ENCODE data around the gene CBLC. TPM values are rescaled to one million over a fixed set of nuclear protein-coding genes. Genes with fewer than 3 reads are reported as not detected.

CBLC gene
- total and polyA plus RNA-seq, 2 of the 4 experiments (the other 2 are of a cell fraction) = not detected

- H3K9me3 ChIP-seq (ENCODE audit: control insufficient read depth, insufficient read depth, low read length) = no peaks in the 10 kb centered on the region
- no TSS peak for BruUV-seq (replicated peaks)
- H2BK15ac ChIP-seq (ENCODE audit: low read depth, low read length) = no peak overlapping the region
- no peak overlapping the region for H2AFZ ChIP-seq (replicated peaks; ENCODE audit: low read length, poor library complexity)
- no peaks in the 10 kb centered on the region for H3K9me1 ChIP-seq (ENCODE audit: insufficient read depth, low read length)
- H3K4ac ChIP-seq (ENCODE audit: low read depth, low read length) = no peak overlapping the region
- CTCF ChIA-PET = interaction anchor here (1.3 kb wide), 1 partner anchor 97 kb away, joined by 5 read pairs; no protein-coding TSS in a partner anchor
- H3K4me2 ChIP-seq (ENCODE audit: low read depth, low read length) = no peak overlapping the region
- H2AK5ac ChIP-seq (ENCODE audit: low read depth, low read length) = no peak overlapping the region
- WGBS, 2 experiments (ENCODE audit: extremely low coverage in 2 of 2, insufficient read length in 1 of 2) = 100% methylated on average over 1 of the region's 15 CpGs; no CpG with 5 or more reads in 1 of the 2 experiments
- in situ Hi-C loops (cut with MboI; ENCODE audit: low sequenced_read_pairs) = loop anchor here (25.0 kb wide), 1 partner anchor 224 kb away; no protein-coding TSS in a partner anchor
- TF ChIP-seq SMC3 (IDR thresholded peaks at IDR 0.05; ENCODE audit: low read depth, low read length) (no peak), MAZ (IDR thresholded peaks at IDR 0.05; ENCODE audit: borderline replicate concordance, low read depth, low read length) (no peak), RFX5 (IDR thresholded peaks at IDR 0.05; ENCODE audit: low read depth, low read length) (no peak), CEBPB (IDR thresholded peaks at IDR 0.05; ENCODE audit: low read depth, low read length) (no peak)
- no peak overlapping the region for H3K4me3 ChIP-seq (ENCODE audit: insufficient read depth, low read depth, low read length)
- no peaks in the 10 kb centered on the region for H3K36me3 ChIP-seq (ENCODE audit: control insufficient read depth, insufficient read depth, low read length)
- H4K8ac ChIP-seq (ENCODE audit: low read depth in 2 of 2, low read length in 2 of 2) = no peak overlapping the region
- no peak overlapping the region for H3K27ac ChIP-seq (ENCODE audit: insufficient read depth, low read length)
- H3K18ac ChIP-seq (ENCODE audit: low read depth, low read length) = no peak overlapping the region
- ATAC-seq (ENCODE audit: low read depth) (no peak), DNase-seq (no peak)
- no peaks in the 10 kb centered on the region for H3K27me3 ChIP-seq (ENCODE audit: control insufficient read depth, insufficient read depth, low read length)
- H2AK9ac ChIP-seq (replicated peaks; ENCODE audit: low read depth, low read length, poor library complexity) = no peak overlapping the region
- intact Hi-C loops (cut with micrococcal nuclease) = no loop called here
- no peaks in the 10 kb centered on the region for H3K4me1 ChIP-seq (ENCODE audit: control insufficient read depth, insufficient read depth, low read length)
- dilution Hi-C loops (cut with HindIII; ENCODE audit: low sequenced_read_pairs, unreplicated experiment) = no loop called here
- H4K91ac ChIP-seq (ENCODE audit: insufficient read depth, low read depth, low read length) = no peak overlapping the region
- H4K20me1 ChIP-seq (ENCODE audit: insufficient read depth, low read length) = no peaks in the 10 kb centered on the region
- POLR2A ChIA-PET (ENCODE audit: unreplicated experiment) = no interaction called here
- no peak overlapping the region for H3K9ac ChIP-seq (ENCODE audit: low read depth, low read length)
- no peak overlapping the region for H3K56ac ChIP-seq (ENCODE audit: extremely low read depth, insufficient read depth, low read length)
- H4K5ac ChIP-seq (ENCODE audit: low read depth, low read length) = no peak overlapping the region
- no peaks in the 10 kb centered on the region for H3K79me1 ChIP-seq (ENCODE audit: low read depth in 1 of 2, low read length in 2 of 2)
- H3K23ac ChIP-seq (ENCODE audit: low read depth, low read length) = no peak overlapping the region
- no peak overlapping the region for H2BK20ac ChIP-seq (ENCODE audit: low read depth, low read length)
- H2BK5ac ChIP-seq (ENCODE audit: low read depth, low read length, poor library complexity, severe bottlenecking) = no peak overlapping the region
- no peak overlapping the region for H2BK120ac ChIP-seq (ENCODE audit: low read depth, low read length)
- no peak overlapping the region for H3K14ac ChIP-seq (replicated peaks; ENCODE audit: low read depth, low read length)
Measured at GRCh38 chr19:44785993-44786392, 8.3 kb downstream of the CBLC start.

All from IMR-90 (cell line).